ENCODE data around the gene GLIPR1.
A peak's percentile ranks its signal among the peaks of the same experiment; 100 is the strongest.
"Not testable (repeated sequence)": the region's sequence is repeated elsewhere in the genome, so short reads cannot be mapped to it uniquely, and the experiment has no call there.

The GLIPR1 gene

GRCh38 chr12:75480469-75480949 lies at the start of gene GLIPR1:
Gene GLIPR1, plus strand, starts transcription at chr12:75480755. Its CDS starts 126 bp downstream, at chr12:75480881.
- peak; percentile 71 to 85 for DNase-seq

GRCh38 chr12:75432924-75433323 lies 47.6 kb upstream of the GLIPR1 start:
- no peak for DNase-seq

- DNase-seq = no peak
These were observed 43.0 kb upstream of the GLIPR1 start for GRCh38 chr12:75437564-75437963.

- DNase-seq = no peak
These were observed 42.3 kb upstream of the GLIPR1 start for GRCh38 chr12:75438059-75438754.

GRCh38 chr12:75439048-75439447 lies 41.5 kb upstream of the GLIPR1 start:
- DNase-seq = no peak

GRCh38 chr12:75439930-75440329 lies 40.6 kb upstream of the GLIPR1 start:
- no peak for DNase-seq

- not testable (repeated sequence) for DNase-seq
These were observed 38.7 kb upstream of the GLIPR1 start for GRCh38 chr12:75441687-75442449.

- DNase-seq = not testable (repeated sequence)
These were observed 38.1 kb upstream of the GLIPR1 start for GRCh38 chr12:75442454-75442853.

- DNase-seq = no peak
These were observed 36.8 kb upstream of the GLIPR1 start for GRCh38 chr12:75443709-75444108.

- DNase-seq = no peak
These were observed 36.0 kb upstream of the GLIPR1 start for GRCh38 chr12:75444429-75445136.

GRCh38 chr12:75445137-75445507 lies 35.4 kb upstream of the GLIPR1 start:
- not testable (repeated sequence) for DNase-seq

- DNase-seq = peak in 1 of 2 experiments; percentile 17
These were observed 33.7 kb upstream of the GLIPR1 start for GRCh38 chr12:75446857-75447256.

- no peak for DNase-seq
These were observed 32.7 kb upstream of the GLIPR1 start for GRCh38 chr12:75447691-75448393.

- DNase-seq = no peak
These were observed 27.8 kb upstream of the GLIPR1 start for GRCh38 chr12:75452675-75453330.

GRCh38 chr12:75455839-75456238 lies 24.7 kb upstream of the GLIPR1 start:
- DNase-seq = no peak

- DNase-seq = no peak
These were observed 23.4 kb upstream of the GLIPR1 start for GRCh38 chr12:75457191-75457590.

GRCh38 chr12:75457866-75458265 lies 22.7 kb upstream of the GLIPR1 start:
- not testable (repeated sequence) for DNase-seq

- no peak for DNase-seq
These were observed 20.8 kb upstream of the GLIPR1 start for GRCh38 chr12:75459755-75460154.

- no peak for DNase-seq
These were observed 20.4 kb upstream of the GLIPR1 start for GRCh38 chr12:75460204-75460603.

- DNase-seq = no peak
These were observed 8.4 kb upstream of the GLIPR1 start for GRCh38 chr12:75471902-75472890.

- DNase-seq = no peak
These were observed 6.4 kb upstream of the GLIPR1 start for GRCh38 chr12:75474116-75474515.

Measured in SW 1271 (cell line).